T-helper 1 cell treated with Interleukin-12 subunit alpha and Interleukin-12 subunit beta and Interleukin-4 antibody, amounts not matched to agents 30 μg/mL and 1 μg/mL, for 36 hours (primary cell): ENCODE measurements around the gene FREM2.

ENCODE experiments used
- H3K27ac Mint-ChIP-seq: one replicate; pipeline ENCODE4 v1.8.0; 2021; ENCODE audit warnings: mild to moderate bottlenecking, mixed read lengths
- H3K27me3 Mint-ChIP-seq: one replicate; pipeline ENCODE4 v1.8.0; 2021; ENCODE audit warnings: low read depth, mixed read lengths
- H3K36me3 Mint-ChIP-seq: one replicate; pipeline ENCODE4 v1.8.0; 2021; ENCODE audit warnings: low read depth, mixed read lengths
- H3K4me1 Mint-ChIP-seq: one replicate; pipeline ENCODE4 v1.8.0; 2021; ENCODE audit warnings: low read depth, mixed read lengths
- H3K4me3 Mint-ChIP-seq: one replicate; pipeline ENCODE4 v1.8.0; 2021; ENCODE audit warnings: mild to moderate bottlenecking, moderate library complexity, mixed read lengths
- H3K9me3 Mint-ChIP-seq: one replicate; pipeline ENCODE4 v1.8.0; 2021; ENCODE audit warnings: mixed read lengths

Gene FREM2

DNA sequence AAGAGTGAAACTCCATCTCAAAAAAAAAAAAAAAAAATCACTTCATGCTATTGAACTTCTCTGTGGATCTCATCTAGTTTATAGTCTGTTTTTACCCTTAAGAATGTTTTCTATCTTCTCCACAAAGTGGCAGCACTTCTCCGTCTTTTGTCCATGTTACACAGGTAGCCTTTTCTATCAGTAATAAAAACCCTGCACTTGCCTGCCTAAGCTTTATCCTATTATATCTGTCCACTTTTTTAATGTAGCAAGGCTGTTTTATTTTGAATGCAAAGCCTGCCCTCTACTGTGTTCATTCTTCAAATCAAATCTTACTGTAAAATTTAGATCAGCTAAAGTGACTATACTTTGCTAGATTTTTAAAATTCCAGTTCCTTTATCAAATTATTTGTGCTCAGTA is 179.8 kb downstream of the FREM2 start:
- Mint-ChIP-seq H3K4me3 (no peak overlapping the region), H3K4me1 (no peaks in the 10 kb centered on the region), H3K9me3 (no peaks in the 10 kb centered on the region), H3K27ac (no peak overlapping the region), H3K27me3 (no peaks in the 10 kb centered on the region), H3K36me3 (no peaks in the 10 kb centered on the region)

GRCh38 chr13:38868399-38868798 is 181.5 kb downstream of the FREM2 start:
- no peaks in the 10 kb centered on the region for H3K9me3 Mint-ChIP-seq
- no peak overlapping the region for H3K27ac Mint-ChIP-seq
- no peaks in the 10 kb centered on the region for H3K36me3 Mint-ChIP-seq
- H3K4me3 Mint-ChIP-seq: no peak overlapping the region
- H3K4me1 Mint-ChIP-seq: no peaks in the 10 kb centered on the region
- peaks cover 1% of the 10 kb centered on the region for H3K27me3 Mint-ChIP-seq

GRCh38 chr13:38868870-38869269 is 182.0 kb downstream of the FREM2 start:
- Mint-ChIP-seq H3K27me3 (peaks cover 5% of the 10 kb centered on the region), H3K4me1 (no peaks in the 10 kb centered on the region), H3K4me3 (no peak overlapping the region), H3K36me3 (no peaks in the 10 kb centered on the region), H3K9me3 (no peaks in the 10 kb centered on the region), H3K27ac (no peak overlapping the region)

- no peaks in the 10 kb centered on the region for H3K36me3 Mint-ChIP-seq
- H3K4me1 Mint-ChIP-seq: no peaks in the 10 kb centered on the region
- peaks cover 5% of the 10 kb centered on the region for H3K27me3 Mint-ChIP-seq
- H3K4me3 Mint-ChIP-seq: no peak overlapping the region
- H3K9me3 Mint-ChIP-seq: no peaks in the 10 kb centered on the region
- H3K27ac Mint-ChIP-seq: no peak overlapping the region
These were observed 184.4 kb downstream of the FREM2 start for GRCh38 chr13:38871275-38871674.

GRCh38 chr13:38872693-38873092 is 185.8 kb downstream of the FREM2 start:
- Mint-ChIP-seq H3K4me1 (no peaks in the 10 kb centered on the region), H3K27me3 (peaks cover 5% of the 10 kb centered on the region), H3K27ac (no peak overlapping the region), H3K9me3 (no peaks in the 10 kb centered on the region), H3K36me3 (no peaks in the 10 kb centered on the region), H3K4me3 (no peak overlapping the region)

DNA sequence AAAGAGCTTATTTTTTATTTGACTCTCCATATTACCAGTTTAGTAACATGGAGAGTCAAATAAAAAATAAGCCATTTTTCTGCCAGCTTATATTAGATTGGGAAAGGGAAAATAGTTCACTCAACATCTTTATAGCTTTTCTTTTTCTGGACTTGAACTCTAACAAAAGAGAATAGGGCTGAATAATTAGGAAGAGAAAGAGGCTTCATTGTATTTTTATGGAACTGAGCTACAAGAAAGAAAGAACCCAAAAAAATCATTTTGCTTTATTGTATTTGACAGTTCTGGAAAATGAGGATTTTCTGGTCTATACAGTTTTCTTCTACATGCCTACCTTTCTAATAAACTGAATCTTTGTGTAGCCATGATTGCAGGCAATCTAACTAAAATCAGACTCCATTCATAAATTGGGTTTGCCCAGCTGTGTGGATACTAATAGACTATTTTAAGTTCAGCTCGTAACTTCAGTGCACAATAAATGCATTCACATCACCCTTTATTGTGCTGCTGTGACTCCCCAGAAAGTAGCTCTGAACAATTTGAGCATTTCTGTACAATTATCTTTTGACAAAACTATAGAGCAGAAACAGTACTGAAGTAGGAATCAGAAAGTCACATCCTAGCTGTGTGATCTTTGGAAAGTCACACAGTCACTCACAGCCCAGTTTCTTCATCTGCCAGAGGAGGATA is 188.5 kb downstream of the FREM2 start:
- no peak overlapping the region for H3K27ac Mint-ChIP-seq
- H3K36me3 Mint-ChIP-seq: no peaks in the 10 kb centered on the region
- no peak overlapping the region for H3K4me3 Mint-ChIP-seq
- no peaks in the 10 kb centered on the region for H3K9me3 Mint-ChIP-seq
- no peaks in the 10 kb centered on the region for H3K4me1 Mint-ChIP-seq
- H3K27me3 Mint-ChIP-seq: peaks cover 5% of the 10 kb centered on the region

DNA sequence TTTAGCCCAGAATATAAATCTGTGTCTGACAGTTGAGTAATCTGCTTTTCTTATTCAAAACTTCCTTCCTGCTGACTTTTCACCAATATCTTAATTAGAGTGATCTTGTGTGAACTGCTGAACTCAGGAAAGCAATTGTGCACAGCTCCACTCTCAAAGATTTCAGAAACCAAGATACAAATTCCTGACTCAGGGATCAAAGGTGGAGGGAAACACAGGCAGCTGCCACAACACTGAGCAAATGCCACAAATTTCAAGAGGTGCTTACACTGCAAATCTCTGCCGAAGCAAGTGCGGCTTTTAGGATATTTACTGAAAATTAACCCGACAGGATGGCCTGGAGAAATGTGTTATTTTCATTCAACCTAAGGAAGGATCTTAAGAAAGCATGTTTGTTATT is 192.4 kb downstream of the FREM2 start:
- Mint-ChIP-seq H3K36me3 (no peaks in the 10 kb centered on the region), H3K4me1 (no peaks in the 10 kb centered on the region)

DNA sequence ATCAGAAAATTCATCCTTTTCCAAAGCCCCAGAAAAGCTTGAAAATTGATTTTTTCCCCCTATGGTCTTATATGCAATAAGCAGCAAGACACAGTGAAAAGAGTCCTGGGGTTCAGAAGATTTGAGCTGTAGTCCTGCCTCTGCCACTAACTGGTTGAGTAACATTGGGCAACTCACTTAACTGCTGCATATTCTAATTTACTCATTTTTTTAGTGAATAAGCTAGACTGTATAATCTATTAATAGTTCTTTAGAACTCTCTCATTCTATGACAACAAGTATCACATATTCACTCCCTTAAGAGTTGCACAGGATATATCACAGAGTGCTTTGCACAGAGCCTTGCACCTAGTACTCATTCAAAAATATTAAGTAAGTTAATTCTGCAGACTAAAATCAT is 192.9 kb downstream of the FREM2 start:
- no peak overlapping the region for H3K27ac Mint-ChIP-seq
- H3K27me3 Mint-ChIP-seq: peaks cover 6% of the 10 kb centered on the region
- H3K4me1 Mint-ChIP-seq: no peaks in the 10 kb centered on the region
- no peaks in the 10 kb centered on the region for H3K36me3 Mint-ChIP-seq
- H3K4me3 Mint-ChIP-seq: no peak overlapping the region
- no peaks in the 10 kb centered on the region for H3K9me3 Mint-ChIP-seq

More for the DNA sequence above, 192.4 kb downstream of the FREM2 start:
- no peak overlapping the region for H3K27ac Mint-ChIP-seq
- H3K9me3 Mint-ChIP-seq: no peaks in the 10 kb centered on the region
- H3K27me3 Mint-ChIP-seq: peaks cover 6% of the 10 kb centered on the region
- no peak overlapping the region for H3K4me3 Mint-ChIP-seq

DNA sequence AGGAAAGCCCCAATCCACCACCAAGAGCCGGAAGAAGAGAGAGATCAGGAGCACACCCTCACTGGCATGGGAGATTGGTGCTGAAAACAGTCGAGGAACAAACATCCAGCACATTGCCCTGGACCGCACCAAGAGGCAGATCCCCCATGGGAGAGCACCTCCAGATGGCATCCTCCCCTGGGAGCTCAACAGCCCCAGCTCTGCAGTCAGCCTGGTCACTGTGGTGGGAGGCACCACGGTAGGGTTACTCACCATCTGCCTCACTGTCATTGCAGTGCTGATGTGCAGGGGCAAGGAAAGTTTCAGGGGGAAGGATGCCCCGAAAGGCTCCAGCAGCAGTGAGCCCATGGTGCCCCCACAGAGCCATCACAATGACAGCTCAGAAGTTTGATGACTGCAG is 193.5 kb downstream of the FREM2 start:
- no peak overlapping the region for H3K27ac Mint-ChIP-seq
- H3K36me3 Mint-ChIP-seq: no peaks in the 10 kb centered on the region
- H3K4me3 Mint-ChIP-seq: no peak overlapping the region
- H3K9me3 Mint-ChIP-seq: no peaks in the 10 kb centered on the region
- H3K4me1 Mint-ChIP-seq: no peaks in the 10 kb centered on the region
- H3K27me3 Mint-ChIP-seq: peaks cover 10% of the 10 kb centered on the region

DNA sequence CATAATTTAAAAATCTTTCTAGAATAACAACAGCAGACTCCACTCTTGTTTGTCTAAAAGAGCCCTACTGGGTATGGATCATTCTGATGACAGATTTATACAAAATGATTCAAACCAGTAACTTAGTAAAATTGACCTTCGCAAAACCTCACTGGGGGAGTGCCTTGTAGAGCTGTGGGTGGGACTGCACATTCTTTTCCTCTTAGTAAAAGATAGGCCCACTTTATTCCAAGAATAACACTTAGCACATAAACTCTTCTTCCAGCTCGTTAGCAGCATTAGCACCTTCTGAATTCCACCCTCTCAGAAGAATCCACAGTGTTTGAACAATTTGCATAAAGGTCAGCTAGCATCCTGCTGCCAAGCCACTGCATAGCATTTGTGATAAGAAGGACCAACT is 196.9 kb downstream of the FREM2 start:
- H3K36me3 Mint-ChIP-seq: no peaks in the 10 kb centered on the region
- no peaks in the 10 kb centered on the region for H3K9me3 Mint-ChIP-seq
- H3K4me3 Mint-ChIP-seq: no peak overlapping the region
- peaks cover 17% of the 10 kb centered on the region for H3K27me3 Mint-ChIP-seq
- H3K4me1 Mint-ChIP-seq: no peaks in the 10 kb centered on the region
- no peak overlapping the region for H3K27ac Mint-ChIP-seq

DNA sequence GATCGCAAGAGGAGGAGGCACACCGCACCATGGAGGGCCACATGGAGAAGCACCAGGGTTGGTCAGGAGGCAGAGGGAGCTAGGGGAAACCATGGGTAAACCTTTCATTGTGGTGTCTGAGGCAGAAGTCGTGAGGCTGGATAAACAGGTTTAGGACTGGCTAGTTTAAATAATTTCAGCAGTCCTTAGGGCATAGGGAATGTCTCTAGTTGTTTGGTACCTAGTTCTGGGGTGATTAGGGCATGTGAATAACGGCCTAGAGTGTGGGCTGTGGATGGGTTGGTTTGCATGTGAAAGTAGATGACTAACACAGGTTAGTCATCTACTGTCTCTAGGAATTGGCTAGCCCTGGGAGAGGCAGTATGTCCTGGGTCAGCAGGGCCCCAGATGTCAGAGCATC is 201.4 kb downstream of the FREM2 start:
- Mint-ChIP-seq H3K4me1 (no peaks in the 10 kb centered on the region), H3K9me3 (no peaks in the 10 kb centered on the region), H3K36me3 (no peaks in the 10 kb centered on the region), H3K27me3 (peaks cover 17% of the 10 kb centered on the region), H3K4me3 (no peak overlapping the region), H3K27ac (no peak overlapping the region)

DNA sequence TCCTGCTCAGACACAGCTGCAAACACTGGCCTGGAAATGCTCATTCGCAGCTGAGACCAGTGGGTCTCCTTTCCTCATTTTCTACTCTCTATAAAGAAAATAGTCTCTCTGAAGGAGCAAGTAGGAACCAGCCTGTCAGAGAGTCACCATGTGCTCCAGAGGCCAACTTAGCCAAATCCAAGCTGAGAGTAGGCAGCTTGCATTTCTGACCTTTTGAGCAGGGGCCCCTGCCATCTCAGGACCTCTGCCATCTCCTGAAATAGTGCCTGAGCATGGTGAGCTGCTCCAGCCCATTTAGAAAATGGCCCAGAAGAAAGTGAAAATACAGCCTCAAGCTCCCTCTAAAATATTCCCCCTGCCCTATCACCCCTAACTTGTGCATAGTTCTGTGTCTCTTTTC is 208.2 kb downstream of the FREM2 start:
- Mint-ChIP-seq H3K9me3 (no peaks in the 10 kb centered on the region), H3K4me1 (no peaks in the 10 kb centered on the region), H3K4me3 (no peak overlapping the region), H3K27me3 (no peaks in the 10 kb centered on the region), H3K27ac (no peak overlapping the region), H3K36me3 (no peaks in the 10 kb centered on the region)

GRCh38 chr13:38897521-38897920 is 210.6 kb downstream of the FREM2 start:
- Mint-ChIP-seq H3K4me3 (no peak overlapping the region), H3K36me3 (no peaks in the 10 kb centered on the region), H3K9me3 (no peaks in the 10 kb centered on the region), H3K27ac (no peak overlapping the region), H3K4me1 (no peaks in the 10 kb centered on the region), H3K27me3 (no peaks in the 10 kb centered on the region)

DNA sequence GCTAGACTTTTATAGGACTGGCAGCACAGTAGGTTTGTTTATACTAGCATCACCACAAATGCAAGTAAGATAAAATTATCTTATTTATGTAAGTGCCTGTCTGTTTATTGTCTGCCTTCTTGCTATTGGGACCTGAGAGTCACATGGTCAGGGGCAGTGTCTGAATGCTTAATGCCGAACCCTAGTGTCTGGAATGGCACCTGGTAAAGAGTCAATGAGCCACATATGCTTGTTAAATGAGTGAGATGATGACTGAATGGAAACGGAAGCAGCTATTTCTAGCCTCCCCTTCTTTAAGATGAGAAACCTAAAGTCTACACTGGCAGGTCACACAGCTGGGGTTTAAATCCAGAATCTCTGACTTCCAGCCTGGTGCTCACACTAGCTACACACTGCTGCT is 211.6 kb downstream of the FREM2 start:
- Mint-ChIP-seq H3K9me3 (no peaks in the 10 kb centered on the region), H3K4me3 (no peak overlapping the region), H3K27me3 (no peaks in the 10 kb centered on the region), H3K4me1 (no peaks in the 10 kb centered on the region), H3K27ac (no peak overlapping the region), H3K36me3 (no peaks in the 10 kb centered on the region)

DNA sequence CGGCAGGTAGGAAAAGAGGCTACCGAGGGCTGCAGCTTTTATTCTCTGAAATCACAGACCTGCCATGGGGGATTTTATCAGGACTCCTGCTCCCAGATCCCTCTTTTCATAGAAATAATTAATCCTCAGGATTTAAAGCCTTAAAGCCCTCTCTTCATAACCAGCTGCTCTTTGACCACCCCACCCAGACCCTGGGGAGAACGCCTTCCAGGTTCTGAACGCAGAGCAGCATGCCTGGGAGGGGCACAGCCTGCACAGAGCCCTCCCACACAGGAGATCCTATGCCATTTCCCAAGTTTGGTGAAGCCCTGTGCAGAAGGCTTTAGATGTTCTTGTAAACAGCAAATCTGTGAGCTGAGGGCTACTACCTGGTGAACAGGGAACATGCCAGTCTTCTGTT is 212.7 kb downstream of the FREM2 start:
- Mint-ChIP-seq H3K9me3 (no peaks in the 10 kb centered on the region), H3K36me3 (no peaks in the 10 kb centered on the region), H3K27me3 (no peaks in the 10 kb centered on the region), H3K4me3 (no peak overlapping the region), H3K27ac (no peak overlapping the region), H3K4me1 (no peaks in the 10 kb centered on the region)

GRCh38 chr13:38900188-38900587 is 213.3 kb downstream of the FREM2 start:
- Mint-ChIP-seq H3K27me3 (no peaks in the 10 kb centered on the region), H3K4me3 (no peak overlapping the region), H3K36me3 (no peaks in the 10 kb centered on the region), H3K27ac (no peak overlapping the region), H3K9me3 (no peaks in the 10 kb centered on the region), H3K4me1 (no peaks in the 10 kb centered on the region)
